Measurements from ENCODE around the gene OR6C70.
"Not testable (repeated sequence)": the region's sequence is repeated elsewhere in the genome, so short reads cannot be mapped to it uniquely, and the experiment has no call there.

OR6C70 gene

DNA sequence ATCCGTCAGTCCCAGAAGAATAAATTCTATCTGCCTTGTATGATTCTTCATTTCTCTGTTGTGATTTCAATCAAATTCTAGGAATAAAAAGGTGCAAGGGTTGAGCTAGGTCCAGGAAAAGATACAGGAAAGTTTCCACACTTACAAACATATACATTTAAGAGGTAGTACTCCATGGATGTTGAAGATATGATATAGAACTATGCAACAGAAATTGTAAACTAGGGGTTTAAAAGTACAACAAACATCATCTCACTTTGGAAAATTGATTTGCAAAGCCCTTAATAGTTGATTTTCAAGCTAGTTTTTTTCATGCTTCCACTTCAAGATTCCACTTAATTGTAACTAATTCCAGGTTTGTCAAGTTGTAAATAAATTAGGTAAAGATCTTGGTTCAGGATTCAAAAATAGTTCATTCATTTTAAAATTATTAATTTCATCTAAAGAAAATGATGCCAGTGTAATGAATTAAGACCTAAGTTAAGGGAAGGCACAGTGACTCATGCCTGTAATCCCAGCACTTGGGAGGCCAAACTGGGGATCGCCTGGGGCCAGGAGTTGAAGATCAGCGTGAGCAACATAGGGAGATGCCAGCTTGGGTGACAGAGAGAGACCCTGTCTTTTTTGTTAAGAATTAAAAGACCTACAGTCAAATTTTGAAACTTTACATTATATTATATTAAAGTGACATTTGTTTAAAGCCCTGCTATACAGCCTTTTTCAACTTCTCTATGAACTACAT lies at the start of gene OR6C70:
Gene OR6C70 (minus strand): TSS at position 51 of the 742 bp plus-strand sequence. CDS start 0 bp downstream, at position 51.
- DNase-seq, result peak; percentile 41

DNA sequence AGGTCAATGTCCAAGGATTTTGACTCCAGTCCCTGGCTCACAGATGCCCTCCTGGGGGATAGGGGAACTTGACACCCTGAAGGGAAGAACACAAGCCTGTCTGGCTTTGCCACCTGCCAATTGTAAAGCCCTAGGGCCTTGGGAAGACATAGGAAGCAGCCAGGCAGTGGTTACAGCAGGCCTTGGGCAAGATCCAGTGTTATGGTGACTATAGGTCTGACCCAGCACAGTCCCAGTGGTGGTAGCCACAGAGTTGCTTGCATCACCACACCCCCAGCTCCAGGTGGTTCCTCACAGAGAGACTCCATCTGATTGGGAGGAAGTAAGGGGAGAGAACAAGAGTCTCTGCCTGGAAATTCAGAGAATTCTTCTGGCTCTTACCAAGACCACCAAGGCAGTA lies 46.5 kb upstream of the OR6C70 start:
- DNase-seq, result no peak

DNA sequence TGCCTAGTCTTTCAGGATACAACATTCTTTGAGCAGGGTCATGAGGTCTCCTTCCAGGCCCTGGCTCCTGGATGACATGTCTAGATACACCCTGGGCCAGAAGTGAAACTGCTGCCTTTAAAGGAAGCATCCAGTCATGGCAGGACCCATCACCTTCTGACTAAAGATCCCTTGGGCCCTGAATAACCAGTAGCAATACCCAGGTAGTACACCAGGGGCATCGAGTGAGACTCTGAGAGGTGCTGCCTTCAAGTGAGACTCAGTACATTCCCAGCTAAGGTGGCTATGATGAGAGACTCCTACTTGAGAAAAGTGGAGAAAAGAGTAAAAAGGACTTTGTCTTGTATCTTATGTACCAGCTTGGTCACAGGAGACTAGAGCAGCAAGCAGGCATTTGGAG lies 45.8 kb upstream of the OR6C70 start:
- peak; percentile 1 for DNase-seq

DNA sequence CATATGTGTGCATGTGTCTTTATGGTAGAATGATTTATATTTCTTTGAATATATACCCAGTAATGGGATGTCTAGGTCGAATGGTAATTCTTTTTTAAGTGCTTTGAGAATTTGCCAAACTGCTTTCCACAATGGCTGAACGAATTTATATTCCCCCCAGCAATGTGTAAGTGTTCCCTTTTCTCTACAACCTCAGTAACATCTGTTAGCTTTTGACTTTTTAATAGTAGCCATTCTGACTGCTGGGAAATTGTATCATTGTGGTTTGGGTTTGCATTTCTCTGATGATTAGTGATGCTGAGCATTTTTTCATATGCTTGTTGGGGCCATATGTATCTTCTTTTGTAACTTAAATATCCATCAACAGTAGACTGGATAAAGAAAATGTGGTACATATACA lies 31.7 kb upstream of the OR6C70 start:
- DNase-seq, result no peak

DNA sequence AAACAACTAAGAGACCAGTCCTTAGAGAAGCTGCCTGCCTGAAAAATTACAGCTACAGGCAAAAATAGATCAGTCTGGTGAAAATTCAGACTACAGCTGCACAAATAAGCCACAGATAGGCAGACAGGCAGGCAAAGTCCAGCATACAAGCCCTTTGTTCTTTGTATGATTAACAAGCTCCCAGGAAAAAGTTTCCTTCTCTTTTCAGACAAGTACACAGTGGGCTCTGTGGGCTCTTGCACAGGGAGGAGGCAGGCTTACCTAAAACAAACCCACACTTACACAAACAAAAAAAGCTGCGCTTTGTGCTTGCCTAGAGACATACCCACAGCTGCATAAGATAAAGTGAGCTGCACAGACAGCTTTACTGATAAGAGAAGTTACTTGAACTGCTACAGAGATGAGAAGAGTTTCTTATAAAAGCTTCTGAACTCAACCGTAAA lies 29.9 kb upstream of the OR6C70 start:
- DNase-seq, result no peak

DNA sequence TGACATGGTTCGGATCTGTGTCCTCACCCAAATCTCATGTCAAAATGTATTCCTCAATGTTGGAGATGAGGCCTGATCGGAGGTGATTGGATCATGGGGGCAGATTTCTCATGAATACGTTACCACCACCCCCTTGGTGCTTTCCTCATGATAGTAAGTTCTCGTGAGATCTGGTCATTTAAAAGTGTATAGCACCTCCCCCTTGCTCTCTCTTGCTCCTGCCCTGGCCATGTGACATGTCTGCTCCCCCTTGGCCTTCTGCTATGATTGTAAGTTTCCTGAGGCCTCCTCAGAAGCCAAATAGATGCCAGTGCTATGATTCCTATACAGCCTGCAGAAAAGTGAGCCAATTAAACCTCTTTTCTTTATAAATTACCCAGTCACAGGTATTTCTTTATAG lies 29.3 kb upstream of the OR6C70 start:
- no peak for DNase-seq

DNA sequence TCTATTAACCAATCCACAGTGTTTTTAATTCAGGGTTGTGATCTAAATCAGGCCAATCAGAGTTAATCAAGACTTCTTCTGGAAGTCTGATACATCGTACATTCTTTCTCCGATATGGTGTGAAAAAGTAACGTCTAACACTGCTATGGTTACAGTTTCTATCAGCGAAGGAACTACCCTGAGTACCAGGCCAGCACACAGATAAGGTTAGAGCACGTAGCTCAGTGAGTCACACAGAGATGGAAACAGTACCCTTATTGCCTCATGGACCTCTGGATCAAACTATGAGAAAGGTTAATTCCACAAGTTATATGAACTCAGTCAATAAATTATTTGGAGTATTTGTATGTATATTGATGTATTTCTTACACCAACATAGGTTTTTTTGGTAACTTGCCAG lies 25.6 kb upstream of the OR6C70 start:
- DNase-seq, result no peak

DNA sequence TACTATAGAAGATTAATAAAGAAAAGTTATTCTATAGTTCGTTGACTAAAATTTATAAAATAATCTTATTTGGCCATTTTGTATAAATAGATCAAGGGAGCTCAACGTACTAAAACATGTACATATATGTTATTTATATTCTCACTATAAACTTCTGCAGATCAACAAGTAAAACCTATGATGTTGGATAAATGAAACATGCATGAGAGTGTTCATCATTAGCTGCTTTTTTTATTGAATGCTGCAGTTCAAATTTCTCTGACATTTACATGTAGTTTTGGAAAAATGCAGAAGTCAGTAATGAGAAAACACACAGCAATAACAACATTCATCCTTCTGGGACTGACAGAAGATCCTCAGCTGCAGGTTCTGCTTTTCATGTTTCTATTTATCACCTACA lies 22.1 kb upstream of the OR6C70 start, which contains the start of gene OR6C68:
Gene OR6C68 (plus strand): TSS at position 301 of the 400 bp plus-strand sequence. CDS start 0 bp downstream, at position 301.
- DNase-seq, result no peak

DNA sequence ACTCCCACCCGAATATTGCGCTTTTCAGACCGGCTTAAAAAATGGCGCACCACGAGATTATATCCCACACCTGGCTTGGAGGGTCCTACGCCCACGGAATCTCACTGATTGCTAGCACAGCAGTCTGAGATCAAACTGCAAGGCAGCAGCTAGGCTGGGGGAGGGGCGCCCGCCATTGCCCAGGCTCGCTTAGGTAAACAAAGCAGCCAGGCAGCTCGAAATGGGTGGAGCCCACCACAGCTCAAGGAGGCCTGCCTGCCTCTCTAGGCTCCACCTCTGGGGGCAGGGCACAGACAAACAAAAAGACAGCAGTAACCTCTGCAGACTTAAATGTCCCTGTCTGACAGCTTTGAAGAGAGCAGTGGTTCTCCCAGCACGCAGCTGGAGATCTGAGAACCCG lies 14.3 kb upstream of the OR6C70 start:
- not testable (repeated sequence) for DNase-seq

DNA sequence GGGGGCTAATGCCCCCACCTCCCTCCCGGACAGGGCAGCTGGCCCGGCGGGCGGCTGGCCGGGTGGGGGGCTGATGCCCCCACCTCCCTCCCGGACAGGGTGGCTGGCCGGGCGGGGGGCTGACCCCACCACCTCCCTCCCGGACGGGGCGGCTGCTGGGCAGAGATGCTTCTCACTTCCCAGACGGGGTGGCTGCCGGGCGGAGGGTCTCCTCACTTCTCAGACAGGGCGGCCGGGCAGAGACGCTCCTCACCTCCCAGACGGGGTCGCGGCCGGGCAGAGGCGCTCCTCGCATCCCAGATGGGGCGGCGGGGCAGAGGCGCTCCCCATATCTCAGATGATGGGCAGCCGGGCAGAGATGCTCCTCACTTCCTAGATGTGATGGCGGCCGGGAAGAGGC lies 9.2 kb upstream of the OR6C70 start:
- not testable (repeated sequence) for DNase-seq

DNA sequence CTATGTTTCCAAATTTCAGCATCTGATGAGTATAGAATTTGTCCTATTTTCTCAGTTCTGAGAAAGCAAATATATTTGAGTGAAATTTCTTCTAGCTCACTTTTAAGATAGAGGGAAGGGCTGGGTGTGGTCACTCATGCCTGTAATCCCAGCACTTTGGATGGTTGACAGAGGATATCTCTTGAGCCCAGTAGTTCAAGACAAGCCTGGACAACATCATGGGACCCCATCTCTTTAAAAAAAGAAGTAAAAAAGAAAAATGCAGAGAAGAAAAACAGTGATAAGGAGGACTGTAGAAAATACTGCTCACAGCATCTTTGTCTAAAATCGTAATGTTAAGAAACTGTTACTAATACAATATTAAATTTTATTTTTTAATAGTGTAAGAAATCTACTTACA lies 2.3 kb upstream of the OR6C70 start:
- no peak for DNase-seq

DNA sequence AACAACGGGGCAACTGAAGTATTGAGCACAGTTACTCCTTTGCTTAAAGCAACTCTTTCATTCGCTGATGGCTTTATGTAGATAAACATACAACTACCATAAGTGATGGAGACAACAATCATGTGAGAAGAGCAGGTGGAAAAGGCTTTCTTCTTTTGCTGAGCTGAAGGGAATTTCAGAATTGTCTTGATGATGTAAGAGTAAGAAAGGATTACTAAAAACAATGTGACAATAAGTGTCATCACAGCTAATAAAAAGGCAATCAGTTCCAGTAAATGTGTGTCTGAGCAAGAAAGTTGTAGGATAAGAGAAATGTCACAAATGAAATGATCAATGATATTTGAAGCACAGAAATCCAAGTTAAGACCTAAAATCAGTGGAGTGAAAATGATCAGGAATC lies 647 bp downstream of the OR6C70 start:
- no peak for DNase-seq

DNA sequence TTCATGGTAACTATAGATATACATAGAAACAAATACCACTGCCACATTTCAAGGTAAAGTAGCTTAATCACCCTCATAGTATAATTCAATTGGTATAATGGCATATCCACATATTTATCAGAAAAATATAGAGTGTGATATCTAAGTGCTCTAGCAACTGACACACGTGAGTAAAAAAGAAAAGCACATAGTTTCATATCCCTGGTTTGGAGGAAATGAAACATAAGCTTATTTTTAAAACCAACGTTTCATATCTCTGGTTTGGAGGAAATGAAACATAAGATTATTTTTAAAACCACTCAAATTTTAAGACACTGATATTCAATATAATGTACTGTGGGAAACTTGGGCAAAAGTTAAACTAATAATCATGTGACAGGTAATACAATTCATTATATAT lies 2.1 kb downstream of the OR6C70 start:
- no peak for DNase-seq

DNA sequence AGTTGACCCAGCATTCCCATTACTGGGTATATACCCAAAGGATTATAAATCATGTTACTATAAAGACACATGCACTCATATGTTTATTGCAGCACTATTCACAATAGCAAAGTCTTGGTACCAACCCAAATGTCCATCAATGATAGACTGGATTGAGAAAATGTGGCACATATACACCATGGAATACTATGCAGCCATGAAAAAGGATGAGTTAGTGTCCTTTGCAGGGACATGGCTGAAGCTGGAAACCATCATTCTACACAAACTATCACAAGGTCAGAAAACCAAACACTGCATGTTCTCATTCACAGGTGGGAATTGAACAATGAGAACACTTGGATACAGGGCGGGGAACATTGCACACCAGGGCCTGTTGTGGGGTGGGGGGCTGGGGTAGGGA lies 5.0 kb downstream of the OR6C70 start:
- not testable (repeated sequence) for DNase-seq

DNA sequence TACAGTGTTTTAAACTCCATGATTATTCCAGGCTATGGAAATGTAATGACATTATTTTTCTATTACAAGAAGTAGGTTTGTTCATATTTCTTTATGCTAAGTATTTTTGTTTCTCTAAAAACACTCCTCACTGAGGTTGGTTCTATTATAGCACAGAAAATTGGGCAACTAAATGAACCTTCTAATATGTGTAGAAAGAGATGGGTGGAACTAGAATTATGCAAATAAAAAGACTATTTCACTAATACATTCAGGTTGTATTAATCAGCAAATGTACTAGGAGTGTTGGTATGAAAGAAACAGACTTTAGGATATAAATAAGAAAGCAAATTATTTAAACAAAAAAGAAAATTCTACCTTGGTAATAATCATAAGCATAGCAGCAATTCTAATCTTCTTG lies 21.1 kb downstream of the OR6C70 start:
- no peak for DNase-seq

DNA sequence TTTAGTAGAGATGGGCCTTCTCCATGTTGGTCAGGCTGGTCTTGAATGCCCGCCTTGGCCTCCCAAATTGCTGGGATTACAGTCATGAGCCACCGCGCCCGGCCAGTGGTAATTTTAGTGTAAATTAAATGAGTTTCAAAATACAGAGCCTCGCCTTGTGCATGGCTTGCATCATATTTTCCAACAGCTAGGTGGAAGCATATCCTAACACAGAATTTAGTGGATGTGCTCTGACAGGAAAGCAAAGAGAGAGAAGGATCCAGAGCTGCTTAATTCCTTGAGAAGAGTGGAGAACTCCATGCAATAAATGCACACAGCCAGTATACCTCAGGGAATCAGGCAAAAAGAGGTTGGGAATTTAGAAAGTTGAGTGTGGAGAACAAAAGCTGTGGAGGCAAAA lies 23.6 kb downstream of the OR6C70 start:
- DNase-seq, result no peak

DNA sequence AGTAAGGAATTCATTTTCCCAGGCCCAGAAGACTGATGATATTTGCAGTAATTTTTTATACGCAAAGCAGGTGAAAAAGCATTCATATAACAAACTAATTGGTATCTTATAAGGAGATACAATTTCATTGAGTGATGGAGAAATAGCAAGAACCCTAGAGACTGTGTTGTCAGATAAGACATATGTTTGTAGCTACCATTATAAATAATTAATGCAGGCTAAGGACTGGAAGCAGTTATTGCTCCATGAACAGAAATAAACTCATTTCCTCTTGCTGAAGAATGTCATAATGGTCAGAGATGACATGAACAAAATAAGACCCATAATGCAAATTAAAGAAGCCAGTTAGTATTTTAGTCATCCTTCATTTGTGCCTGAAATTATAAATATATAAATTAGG lies 24.6 kb downstream of the OR6C70 start:
- no peak for DNase-seq

DNA sequence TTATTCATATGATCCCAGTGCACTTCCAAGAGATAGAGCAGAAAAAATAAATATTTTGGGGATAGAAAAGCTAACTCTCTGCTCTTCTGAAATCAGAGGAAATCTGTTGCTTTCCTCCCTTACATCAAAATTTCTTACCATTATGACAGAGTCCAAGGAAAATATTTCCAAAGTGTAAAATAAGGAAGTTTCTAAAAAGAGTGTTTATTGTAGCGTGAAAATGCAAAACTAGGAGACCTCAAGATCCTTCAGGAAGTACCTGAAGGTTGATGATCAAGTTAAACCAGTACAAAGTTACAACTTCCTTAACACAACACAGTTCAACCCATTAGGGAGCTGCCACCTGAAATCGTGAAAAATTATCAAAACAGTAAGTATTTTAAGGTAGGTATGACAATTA lies 26.2 kb downstream of the OR6C70 start, which contains the start of gene OR6C2:
Gene OR6C2 (plus strand): TSS at position 301 of the 400 bp plus-strand sequence. CDS start 8,138 bp downstream, outside the sequence.
- no peak for DNase-seq

DNA sequence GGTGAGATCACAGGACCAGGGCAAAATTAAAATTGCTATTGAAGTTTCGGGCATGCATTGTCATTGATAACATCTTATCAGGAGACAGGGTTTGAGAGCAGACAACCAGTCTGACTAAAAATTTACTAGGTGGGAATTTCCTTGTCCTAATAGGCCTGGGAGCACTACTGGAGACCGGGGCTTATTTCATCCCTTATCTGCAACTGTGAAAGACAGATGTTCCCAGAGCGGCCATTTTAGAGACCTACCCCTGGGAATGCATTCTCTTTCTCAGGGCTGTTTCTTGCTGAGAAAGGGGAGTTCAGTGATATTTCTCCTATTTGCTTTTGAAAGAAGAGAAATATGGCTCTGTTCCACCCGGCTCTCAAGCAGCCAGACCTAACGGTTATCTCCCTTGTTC lies 28.7 kb downstream of the OR6C70 start:
- DNase-seq, result not testable (repeated sequence)

DNA sequence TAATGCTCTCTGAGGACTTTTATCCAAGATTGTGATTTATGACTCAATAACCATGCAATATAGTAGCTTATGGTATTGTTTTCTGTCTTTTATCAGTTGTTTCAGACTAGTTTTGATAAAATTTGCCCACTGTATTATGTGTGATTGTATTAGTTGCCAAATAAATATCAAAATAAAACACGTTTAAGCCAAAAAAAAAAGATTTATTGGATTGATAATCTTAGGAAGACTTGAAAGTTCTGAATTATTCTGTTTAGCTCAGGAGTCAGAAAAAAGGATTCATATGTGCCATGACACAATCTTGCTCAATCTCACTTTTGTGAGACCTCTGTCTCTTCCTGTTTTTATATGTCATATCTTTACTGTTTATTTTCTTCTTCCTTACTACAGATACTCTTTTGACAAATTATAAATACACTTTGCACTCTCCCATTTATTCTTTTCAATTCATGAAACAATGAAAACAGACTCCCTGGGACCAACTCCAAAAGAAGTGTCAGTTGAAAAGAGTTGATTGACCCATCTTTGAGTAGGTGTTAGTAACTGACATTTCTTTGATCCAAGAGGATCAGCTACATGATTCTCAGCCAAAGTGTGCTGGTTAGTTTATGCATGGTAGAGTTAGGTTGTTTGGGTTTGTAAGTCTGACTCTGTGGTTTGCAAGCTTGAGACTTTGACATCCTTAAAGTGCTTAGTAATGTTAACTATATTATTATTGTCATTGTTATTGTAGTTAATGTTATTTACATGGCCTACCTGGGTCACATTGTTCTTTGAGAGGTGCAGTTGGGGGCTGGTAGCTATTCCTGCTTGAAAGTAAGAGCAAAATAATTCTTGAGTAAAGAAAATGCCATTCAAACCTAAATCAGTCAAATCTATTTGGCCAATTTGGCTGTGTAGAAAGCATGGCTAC lies 41.4 kb downstream of the OR6C70 start:
- no peak for DNase-seq

DNA sequence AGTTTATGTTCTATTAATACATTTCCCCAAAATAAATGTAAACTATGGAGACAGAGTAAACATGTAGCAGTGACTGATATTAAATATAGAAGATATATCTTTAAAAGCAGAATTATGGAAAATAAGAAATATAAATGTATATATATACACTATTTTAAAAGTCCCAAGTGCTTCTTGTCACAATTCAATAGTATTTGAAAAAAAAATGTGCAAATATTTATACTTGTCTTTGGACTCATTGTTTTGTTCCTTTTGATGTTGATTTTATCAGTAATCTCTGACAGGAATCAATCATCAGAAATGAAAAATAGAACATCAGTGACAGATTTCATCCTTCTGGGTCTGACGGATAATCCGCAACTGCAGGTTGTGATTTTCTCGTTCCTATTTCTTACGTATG lies 44.0 kb downstream of the OR6C70 start, which contains the start of gene OR6C76:
Gene OR6C76 (plus strand): TSS at position 301 of the 400 bp plus-strand sequence. CDS start 0 bp downstream, at position 301.
- DNase-seq, result no peak

DNA sequence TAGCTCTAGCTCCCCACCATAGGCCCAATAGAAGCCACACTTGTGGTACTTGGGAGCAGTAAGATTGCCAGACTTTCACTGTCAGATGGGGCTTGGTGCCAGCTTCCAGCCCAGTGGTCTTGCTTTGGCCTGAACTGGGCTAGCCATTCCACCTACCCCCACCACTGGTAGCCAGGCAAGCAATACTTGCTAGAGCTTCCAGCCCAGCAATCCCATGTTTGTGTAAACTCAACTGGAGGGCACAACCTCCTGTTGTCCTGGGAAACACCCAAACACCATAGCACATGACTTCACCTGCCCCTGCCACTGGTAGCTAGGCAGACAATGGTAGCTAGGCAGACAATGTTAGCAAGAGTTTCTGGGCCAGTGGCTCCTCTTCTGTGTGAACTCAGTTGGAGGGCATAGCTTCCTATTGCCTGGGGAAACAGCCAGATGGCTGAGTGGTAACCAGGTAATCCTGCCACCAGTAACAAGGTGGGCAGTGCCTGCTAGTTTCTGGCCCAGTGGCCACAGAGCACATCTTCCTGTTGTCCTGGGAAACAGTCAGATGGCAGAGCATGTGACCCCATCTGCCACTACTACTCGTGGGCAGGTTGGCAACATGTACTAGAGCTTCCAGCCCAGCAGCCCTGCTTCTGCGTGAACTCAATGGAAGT lies 49.5 kb downstream of the OR6C70 start:
- no peak for DNase-seq

All from EL (cell line).